Ovary (tissue), 9 donors: Measurements from ENCODE around the gene CMTM5. TPM values are rescaled to one million over a fixed set of nuclear protein-coding genes. Genes with fewer than 3 reads are reported as not detected.

ENCODE experiments used
- DNase-seq, 5 donors: peaks; one replicate each; pipeline ENCODE4 v3.0.0-alpha.2; 2019 to 2020
- H3K27ac ChIP-seq, 2 donors: fragments of 200-600 bp; one replicate each; pipeline versions ENCODE4 v1.5.1 to v1.8.0; 2019 to 2022
- H3K27me3 ChIP-seq: fragments of 200-600 bp; one replicate; pipeline ENCODE4 v1.8.0; 2022
- H3K36me3 ChIP-seq: fragments of 200-600 bp; sonication (generic); one replicate; pipeline ENCODE4 v1.5.1; 2019
- H3K4me1 ChIP-seq: one replicate; pipeline ENCODE4 v1.8.1; 2013; ENCODE audit warnings: mild to moderate bottlenecking, moderate library complexity; ENCODE audit not compliant: insufficient read depth
- H3K4me3 ChIP-seq: fragments of 200-600 bp; sonication (generic); one replicate; pipeline ENCODE4 v1.5.1; 2017
- H3K9me3 ChIP-seq, 2 donors: fragments of 200-600 bp in 1 of 2; sonication (generic) in 1 of 2; one replicate each; pipeline versions ENCODE4 v1.5.1 to v1.8.1; 2013 to 2019; ENCODE audit warnings: mild to moderate bottlenecking in 1 of 2, moderate library complexity in 1 of 2
- CTCF ChIP-seq, 3 donors: fragments of 450-650 bp in 2 of 3; fragments of 200-600 bp in 1 of 3; IDR thresholded peaks; one replicate each; pipeline versions ENCODE4 v1.5.1 to v1.8.0; 2016 to 2022; ENCODE audit warnings: antibody characterized with exemption in 3 of 3, mild to moderate bottlenecking in 1 of 3
- EP300 ChIP-seq: sonication (generic); formaldehyde crosslinking; IDR thresholded peaks from one replicate; pipeline ENCODE4 v1.6.1; 2017; ENCODE audit warnings: antibody characterized with exemption
- POLR2A ChIP-seq: fragments of 450-650 bp; IDR thresholded peaks from one replicate; pipeline ENCODE4 v1.6.1; 2017; ENCODE audit warnings: antibody characterized with exemption, mild to moderate bottlenecking, moderate library complexity
- WGBS, 3 donors: extraction: QIAGEN DNeasy Blood & Tissue Kit in 1 of 3; methylation state at CpG; one replicate each; pipeline versions ENCODE4 v1.1.5 to v1.1.7; 2013 to 2017; 5-methylcytosine and 5-hydroxymethylcytosine counted together
- intact Hi-C, 4 donors: fragments of 100-400 bp; cut with DNase I; formaldehyde crosslinking; loops; one replicate each; pipeline versions ENCODE4 v1.11.0 to v1.15.1; 2022 to 2023
- polyA plus RNA-seq, 2 donors: library from polyadenylated mRNA; stranded (reverse); fragments of 200-250 nt in 1 of 2; fragments of 350-450 nt in 1 of 2; fragmentation: Illumina TruSeq in 1 of 2; extraction: RNeasy Lipid Tissue Mini Kit (QIAGEN cat#74804) in 1 of 2; gene quantifications; one replicate each; pipeline ENCODE4 v1.2.3, GENCODE V29; 2013 to 2014
- total RNA-seq, 7 donors: library from RNA; depleted of rRNA in 2 of 7; stranded (reverse); fragments of >200 nt in 2 of 7; fragmentation: NEBNext Ultra II Directional in 3 of 7; extraction: Animal tissue kit (Norgen Biotek cat#: 25700) in 3 of 7; gene quantifications; one replicate each; pipeline versions ENCODE4 v1.1.0 to v1.2.4, GENCODE V29; 2016 to 2023
- donor health status: DM: no; HTN: no; CAD: no; lungs with moderate emphysema.
- donor health status: DM: no; HTN: no; CAD: no.
- donor health status: Bipolar disorder and iron deficiency.
- donor health status: DM: yes; HTN: yes; CAD: no.
- donor health status: DM: no; HTN: no; CAD: no.
- donor health status: DM: yes; HTN: yes; CAD: no.

CMTM5 gene
- total and polyA plus RNA-seq, 9 donors, result 0.16 to 1.1 (median 0.48) TPM; not detected in 6

GRCh38 chr14:23352506-23353432, 24.1 kb upstream of the CMTM5 start, which contains the start of gene SLC22A17:
Gene SLC22A17, minus strand, starts transcription at chr14:23352887.
- peaks cover 4% of the 10 kb centered on the region for H3K4me1 ChIP-seq
- no peaks in the 10 kb centered on the region for H3K36me3 ChIP-seq
- WGBS, 3 donors, result 0 to 1% (median 1%) methylated on average over 38 to 42 of the region's 42 CpGs
- H3K9me3 ChIP-seq, result no peaks in the 10 kb centered on the region
- intact Hi-C loops, result no loop called here
- no peaks in the 10 kb centered on the region for H3K27me3 ChIP-seq
- peak within 1 kb of the TSS; percentile 69 for H3K4me3 ChIP-seq
- peak; percentile 84 to 90 (median 89) for DNase-seq
- peak; percentile 75 for TF ChIP-seq POLR2A
- TF ChIP-seq EP300, result no peak
- H3K27ac ChIP-seq, result peak within 1 kb of the TSS in 1 of 2 donors; percentile 58

- intact Hi-C loops, result no loop called here
- WGBS, 3 donors, result 56 to 71% (median 70%) methylated on average over 5 of the region's 5 CpGs
Measured at GRCh38 chr14:23353433-23353780, 23.4 kb upstream of the CMTM5 start.

GRCh38 chr14:23354990-23355389, 21.9 kb upstream of the CMTM5 start:
- TF ChIP-seq CTCF (IDR thresholded peaks at IDR 0.05), result no peak
- TF ChIP-seq POLR2A, result no peak
- TF ChIP-seq EP300, result no peak
- Histone ChIP-seq H3K4me1 (peaks cover 4% of the 10 kb centered on the region), H3K27ac (no peak overlapping the region), H3K27me3 (no peaks in the 10 kb centered on the region), H3K36me3 (no peaks in the 10 kb centered on the region), H3K4me3 (no peak overlapping the region), H3K9me3 (no peaks in the 10 kb centered on the region)
- intact Hi-C loops, result no loop called here
- DNase-seq, result no peak
- WGBS, 3 donors, result 78 to 83% (median 79%) methylated on average over 6 of the region's 6 CpGs

More at GRCh38 chr14:23353433-23353780, 23.4 kb upstream of the CMTM5 start:
- Histone ChIP-seq H3K36me3 (no peaks in the 10 kb centered on the region), H3K27ac (no peak overlapping the region), H3K4me3 (no peak overlapping the region), H3K4me1 (peaks cover 4% of the 10 kb centered on the region), H3K9me3 (no peaks in the 10 kb centered on the region), H3K27me3 (no peaks in the 10 kb centered on the region)
- no peak for TF ChIP-seq CTCF (IDR thresholded peaks at IDR 0.05)
- no peak for TF ChIP-seq EP300
- no peak for TF ChIP-seq POLR2A
- DNase-seq, result no peak

- 78 to 86% (median 83%) methylated on average over 6 of the region's 6 CpGs for WGBS, 3 donors
- Histone ChIP-seq H3K4me3 (no peak overlapping the region), H3K36me3 (no peaks in the 10 kb centered on the region), H3K9me3 (no peaks in the 10 kb centered on the region), H3K4me1 (peaks cover 4% of the 10 kb centered on the region), H3K27ac (no peak overlapping the region), H3K27me3 (no peaks in the 10 kb centered on the region)
- TF ChIP-seq EP300, result no peak
- TF ChIP-seq POLR2A, result no peak
- no peak for TF ChIP-seq CTCF (IDR thresholded peaks at IDR 0.05)
- intact Hi-C loops, result no loop called here
- no peak for DNase-seq
Measured at GRCh38 chr14:23355871-23356435, 20.9 kb upstream of the CMTM5 start.
